GM12878 (cell line): ENCODE results near the gene NHLRC4. TPM values are rescaled to one million over a fixed set of nuclear protein-coding genes. Genes with fewer than 3 reads are reported as not detected.

Experiments
- ATAC-seq: fragments of 200-7000 bp; cut with Tn5 transposase; 3 replicates; pipeline ENCODE4 v1.9.1; 2020; ENCODE audit warnings: mild to moderate bottlenecking, moderate library complexity
- BruUV-seq: library from RNA; stranded (reverse); fragments of 400-500 nt; replicated peaks from 2 replicates; lab custom pipeline; 2021; lab: Mats Ljungman, UMichigan
- CTCF ChIA-PET: fragments of 300-600 bp; sonication (Branson Sonifier 250); formaldehyde crosslinking; extraction: SDS; loops from one replicate; lab custom pipeline; 2021; ENCODE audit warnings: inconsistent platforms; lab: Yijun Ruan, JAX
- POLR2A ChIA-PET: fragments of 350-600 bp; formaldehyde crosslinking; extraction: SDS; loops from one replicate; lab custom pipeline; 2021; ENCODE audit warnings: inconsistent platforms; lab: Charles Lee
- RAD21 ChIA-PET: fragments of 300-600 bp; sonication (Branson Sonifier 250); formaldehyde crosslinking; loops from one replicate; lab custom pipeline; 2023; ENCODE audit warnings: antibody characterized with exemption; ENCODE audit not compliant: unreplicated experiment; lab: Charles Lee
- SMC1A ChIA-PET: fragments of 300-600 bp; sonication (Branson Sonifier 250); formaldehyde crosslinking; loops from one replicate; lab custom pipeline; 2023; ENCODE audit not compliant: unreplicated experiment, uncharacterized antibody; lab: Charles Lee
- DNase-seq: peaks from one replicate; pipeline ENCODE4 v3.0.0-alpha.2; 2011; ENCODE audit warnings: low read depth, low spot score
- FAIRE-seq: peaks from 3 replicates; lab custom pipeline; 2011; peaks lifted over from hg19 to GRCh38; lab: Jason Lieb, UNC
- H2AFZ ChIP-seq: 2 replicates; pipeline ENCODE4 v1.6.0; 2011; ENCODE audit warnings: low read depth, low read length, control low read depth; ENCODE audit not compliant: control insufficient read depth
- H3K27ac ChIP-seq: 2 replicates; pipeline ENCODE4 v1.5.1; 2011; ENCODE audit warnings: control low read depth; ENCODE audit not compliant: control insufficient read depth, insufficient read depth
- H3K27me3 ChIP-seq, 2 experiments: replicated peaks in 1 of 2; 2 replicates each; pipeline versions ENCODE4 v1.6.0 to v1.6.1; 2011; ENCODE audit warnings: low read length in 1 of 2; ENCODE audit not compliant: control insufficient read depth in 2 of 2, insufficient read depth in 2 of 2
- H3K36me3 ChIP-seq, 2 experiments: 2 replicates each; pipeline ENCODE4 v1.5.1; 2011; ENCODE audit warnings: low read length in 1 of 2; ENCODE audit not compliant: control insufficient read depth in 2 of 2, insufficient read depth in 2 of 2
- H3K4me1 ChIP-seq: 2 replicates; pipeline ENCODE4 v1.6.1; 2011; ENCODE audit warnings: mild to moderate bottlenecking, low read length, moderate library complexity, mixed read lengths; ENCODE audit not compliant: control insufficient read depth, insufficient read depth
- H3K4me2 ChIP-seq: 2 replicates; pipeline ENCODE4 v1.6.0; 2011; ENCODE audit warnings: control low read depth; ENCODE audit not compliant: control insufficient read depth, insufficient read depth
- H3K4me3 ChIP-seq: fragments of 200-600 bp; sonication (generic); 2 replicates; pipeline ENCODE4 v1.5.1; 2016
- H3K79me2 ChIP-seq: 2 replicates; pipeline ENCODE4 v1.6.0; 2011; ENCODE audit warnings: low read length; ENCODE audit not compliant: control insufficient read depth, insufficient read depth
- H3K9ac ChIP-seq: 2 replicates; pipeline ENCODE4 v1.8.0; 2011; ENCODE audit warnings: low read length, control low read depth, mixed read lengths; ENCODE audit not compliant: control insufficient read depth, insufficient read depth
- H3K9me3 ChIP-seq: replicated peaks from 3 replicates; pipeline ENCODE4 v1.5.1; 2011; ENCODE audit warnings: mild to moderate bottlenecking, low read length; ENCODE audit not compliant: control insufficient read depth, insufficient read depth
- H4K20me1 ChIP-seq: 2 replicates; pipeline ENCODE4 v1.6.0; 2011; ENCODE audit not compliant: control insufficient read depth, insufficient read depth
- CBFB ChIP-seq: IDR thresholded peaks from 2 replicates; pipeline ENCODE4 v1.6.1; 2016; ENCODE audit warnings: antibody characterized with exemption, low read depth
- CBX3 ChIP-seq: fragments of 200-600 bp; sonication (generic); IDR thresholded peaks from 2 replicates; pipeline ENCODE4 v1.6.1; 2016; ENCODE audit warnings: low read depth, borderline replicate concordance
- CHD2 ChIP-seq: IDR thresholded peaks from 2 replicates; pipeline ENCODE4 v1.6.1; 2011; ENCODE audit warnings: low read depth, low read length, improper control_type of control experiment, borderline replicate concordance
- GATAD2B ChIP-seq: fragments of 450-650 bp; conservative IDR thresholded peaks from 2 replicates; pipeline ENCODE4 v1.6.1; 2017; ENCODE audit warnings: low read depth, mild to moderate bottlenecking, moderate library complexity
- HDAC2 ChIP-seq: fragments of 200-600 bp; sonication (generic); IDR thresholded peaks from 2 replicates; pipeline ENCODE4 v1.6.1; 2017
- KDM1A ChIP-seq: fragments of 200-600 bp; sonication (generic); IDR thresholded peaks from 2 replicates; pipeline ENCODE4 v1.6.1; 2016; ENCODE audit warnings: borderline replicate concordance
- MTA3 ChIP-seq: IDR thresholded peaks from 2 replicates; pipeline ENCODE4 v1.6.1; 2012; ENCODE audit warnings: low read length, inconsistent platforms, borderline replicate concordance
- NFIC ChIP-seq: IDR thresholded peaks from 2 replicates; pipeline ENCODE4 v1.6.1; 2012; ENCODE audit warnings: low read depth, mild to moderate bottlenecking, inconsistent platforms, low read length, moderate library complexity
- RBBP5 ChIP-seq: fragments of 200-600 bp; sonication (generic); conservative IDR thresholded peaks from 2 replicates; pipeline ENCODE4 v1.6.1; 2016
- RELA ChIP-seq: fragments of 450-650 bp; IDR thresholded peaks from 2 replicates; pipeline ENCODE4 v1.8.0; 2014; ENCODE audit warnings: borderline replicate concordance; ENCODE audit not compliant: partially characterized antibody
- RUNX3 ChIP-seq: IDR thresholded peaks from 2 replicates; pipeline ENCODE4 v1.6.1; 2012; ENCODE audit warnings: low read length, inconsistent platforms
- SRF ChIP-seq, 2 experiments: IDR thresholded peaks; 2 replicates each; pipeline ENCODE4 v1.6.1; 2011; ENCODE audit warnings: low read depth in 2 of 2, low read length in 2 of 2, mild to moderate bottlenecking in 1 of 2, moderate library complexity in 1 of 2
- SUPT20H ChIP-seq: IDR thresholded peaks from 2 replicates; pipeline ENCODE4 v1.6.1; 2011; ENCODE audit warnings: low read depth, mild to moderate bottlenecking, low read length, moderate library complexity, borderline replicate concordance; ENCODE audit not compliant: control insufficient read depth
- SUZ12 ChIP-seq: fragments of 200-600 bp; sonication (generic); IDR thresholded peaks from one replicate; pipeline ENCODE4 v1.6.1; 2018; ENCODE audit warnings: antibody characterized with exemption, mild to moderate bottlenecking; ENCODE audit not compliant: unreplicated experiment
- TCF7 ChIP-seq: IDR thresholded peaks from 2 replicates; pipeline ENCODE4 v1.6.1; 2014; ENCODE audit warnings: antibody characterized with exemption, borderline replicate concordance
- ZNF217 ChIP-seq: fragments of 450-650 bp; IDR thresholded peaks from 2 replicates; pipeline ENCODE4 v1.6.1; 2017; ENCODE audit warnings: antibody characterized with exemption, mild to moderate bottlenecking
- ZNF592 ChIP-seq: fragments of 450-650 bp; IDR thresholded peaks from 2 replicates; pipeline ENCODE4 v1.6.1; 2017; ENCODE audit warnings: mild to moderate bottlenecking, moderate library complexity
- WGBS: methylation state at CpG from one replicate; pipeline ENCODE4 v1.1.6; 2016; ENCODE audit warnings: low lambda C conversion rate; ENCODE audit not compliant: insufficient replicate concordance, insufficient coverage; ENCODE audit errors: missing lambda C conversion rate; 5-methylcytosine and 5-hydroxymethylcytosine counted together
- in situ Hi-C: fragments of 300-500 bp; cut with MboI; formaldehyde crosslinking; loops from 9 replicates; pipeline ENCODE4 v1.14.3; 2018; ENCODE audit warnings: mixed read lengths
- intact Hi-C: fragments of 100-400 bp; cut with micrococcal nuclease; formaldehyde crosslinking; loops from one replicate; pipeline ENCODE4 v1.14.2; 2022; ENCODE audit not compliant: unreplicated experiment
- polyA plus RNA-seq, 11 experiments: library from polyadenylated mRNA; depleted of rRNA in 4 of 11; unstranded in 6 of 11; stranded (reverse) in 5 of 11; fragments of >200 nt; fragmentation: Nextera tagmentation in 4 of 11; fragmentation: Illumina TruSeq in 1 of 11; extraction: Ambion mirVana in 4 of 11; extraction: Trizol in 1 of 11; gene quantifications; 1 replicate in 1 of 11; 2 replicates in 10 of 11; pipeline versions ENCODE4 v1.2.1 to v1.2.3, GENCODE V29; 2011 to 2016; ENCODE audit warnings: inconsistent platforms in 2 of 11, missing spikeins in 2 of 11, low read depth in 1 of 11
- total RNA-seq, 4 experiments: library from RNA; depleted of rRNA in 3 of 4; stranded (reverse); fragments of >200 nt in 3 of 4; fragmentation: Illumina TruSeq in 1 of 4; extraction: Trizol in 1 of 4; gene quantifications; 2 replicates each; pipeline versions ENCODE4 v1.2.1 to v1.2.3, GENCODE V29; 2013 to 2021

The NHLRC4 gene
- total and polyA plus RNA-seq, 10 of the 15 experiments (the other 5 are each of a cell fraction or from before 2014, with no cell fraction given) = 0.07 to 1.1 (median 0.57) TPM; not detected in 3

DNA sequence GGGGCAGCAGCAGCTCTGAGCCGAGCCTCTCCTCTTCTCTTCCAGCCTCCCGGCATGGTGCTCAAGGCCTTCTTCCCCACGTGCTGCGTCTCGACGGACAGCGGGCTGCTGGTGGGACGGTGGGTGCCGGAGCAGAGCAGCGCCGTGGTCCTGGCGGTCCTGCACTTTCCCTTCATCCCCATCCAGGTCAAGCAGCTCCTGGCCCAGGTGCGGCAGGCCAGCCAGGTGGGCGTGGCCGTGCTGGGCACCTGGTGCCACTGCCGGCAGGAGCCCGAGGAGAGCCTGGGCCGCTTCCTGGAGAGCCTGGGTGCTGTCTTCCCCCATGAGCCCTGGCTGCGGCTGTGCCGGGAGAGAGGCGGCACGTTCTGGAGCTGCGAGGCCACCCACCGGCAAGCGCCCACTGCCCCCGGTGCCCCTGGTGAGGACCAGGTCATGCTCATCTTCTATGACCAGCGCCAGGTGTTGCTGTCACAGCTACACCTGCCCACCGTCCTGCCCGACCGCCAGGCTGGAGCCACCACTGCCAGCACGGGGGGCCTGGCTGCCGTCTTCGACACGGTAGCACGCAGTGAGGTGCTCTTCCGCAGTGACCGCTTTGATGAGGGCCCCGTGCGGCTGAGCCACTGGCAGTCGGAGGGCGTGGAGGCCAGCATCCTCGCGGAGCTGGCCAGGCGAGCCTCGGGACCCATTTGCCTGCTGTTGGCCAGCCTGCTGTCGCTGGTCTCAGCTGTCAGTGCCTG, 7.4 kb downstream of the NHLRC4 start:
- no peaks in the 10 kb centered on the region; a peak in 2 of 4 replicates for H3K36me3 ChIP-seq
- no peaks in the 10 kb centered on the region for H3K27me3 ChIP-seq
- H4K20me1 ChIP-seq = no peaks in the 10 kb centered on the region
- BruUV-seq = no TSS peak
- H3K4me3 ChIP-seq = no peak overlapping the region
- peaks cover 6% of the 10 kb centered on the region for H3K79me2 ChIP-seq
- ATAC-seq (no peak), FAIRE-seq (no peak), DNase-seq (no peak)
- ChIA-PET SMC1A (no interaction called here), RAD21 (no interaction called here), POLR2A (no interaction called here), CTCF (no interaction called here)
- H3K4me2 ChIP-seq = no peak overlapping the region
- intact Hi-C loops (no loop called here), in situ Hi-C loops (no loop called here)
- no peaks in the 10 kb centered on the region for H3K9me3 ChIP-seq
- no peak overlapping the region for H2AFZ ChIP-seq
- 94% methylated on average over 46 of the region's 46 CpGs for WGBS
- TF ChIP-seq ZNF592 (no peak), CBX3 (no peak), HDAC2 (no peak), KDM1A (no peak), CHD2 (no peak), RELA (no peak), TCF7 (no peak), RBBP5 (no peak), RUNX3 (no peak), MTA3 (no peak), CBFB (no peak), SRF (IDR thresholded peaks at IDR 0.05; ENCODE audit: low read depth in 2 of 2, low read length in 2 of 2) (no peak), ZNF217 (no peak), SUPT20H (no peak), GATAD2B (no peak), NFIC (no peak), SUZ12 (no peak)
- peaks cover 1% of the 10 kb centered on the region; the same call in 1 of the 2 replicates for H3K4me1 ChIP-seq
- no peak overlapping the region for H3K27ac ChIP-seq
- no peak overlapping the region for H3K9ac ChIP-seq
